Lower leg skin (tissue), 3 donors: ENCODE measurements around the gene SIGLEC1.

Experiments
- POLR2A ChIP-seq, 2 donors: fragments of 450-650 bp; IDR thresholded peaks; one replicate each; pipeline ENCODE4 v1.6.1; 2016 to 2017; ENCODE audit warnings: antibody characterized with exemption in 2 of 2, mild to moderate bottlenecking in 1 of 2, moderate library complexity in 1 of 2
- TF ChIP-seq, protein P1 (sequence below), 3 donors: fragments of 450-650 bp; IDR thresholded peaks; one replicate each; pipeline ENCODE4 v1.5.1; 2016; ENCODE audit warnings: antibody characterized with exemption in 3 of 3, mild to moderate bottlenecking in 3 of 3, moderate library complexity in 2 of 3

GRCh38 chr20:3747471-3747870, 35.1 kb upstream of the SIGLEC1 start:
- TF ChIP-seq, protein P1, sequence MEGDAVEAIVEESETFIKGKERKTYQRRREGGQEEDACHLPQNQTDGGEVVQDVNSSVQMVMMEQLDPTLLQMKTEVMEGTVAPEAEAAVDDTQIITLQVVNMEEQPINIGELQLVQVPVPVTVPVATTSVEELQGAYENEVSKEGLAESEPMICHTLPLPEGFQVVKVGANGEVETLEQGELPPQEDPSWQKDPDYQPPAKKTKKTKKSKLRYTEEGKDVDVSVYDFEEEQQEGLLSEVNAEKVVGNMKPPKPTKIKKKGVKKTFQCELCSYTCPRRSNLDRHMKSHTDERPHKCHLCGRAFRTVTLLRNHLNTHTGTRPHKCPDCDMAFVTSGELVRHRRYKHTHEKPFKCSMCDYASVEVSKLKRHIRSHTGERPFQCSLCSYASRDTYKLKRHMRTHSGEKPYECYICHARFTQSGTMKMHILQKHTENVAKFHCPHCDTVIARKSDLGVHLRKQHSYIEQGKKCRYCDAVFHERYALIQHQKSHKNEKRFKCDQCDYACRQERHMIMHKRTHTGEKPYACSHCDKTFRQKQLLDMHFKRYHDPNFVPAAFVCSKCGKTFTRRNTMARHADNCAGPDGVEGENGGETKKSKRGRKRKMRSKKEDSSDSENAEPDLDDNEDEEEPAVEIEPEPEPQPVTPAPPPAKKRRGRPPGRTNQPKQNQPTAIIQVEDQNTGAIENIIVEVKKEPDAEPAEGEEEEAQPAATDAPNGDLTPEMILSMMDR (IDR thresholded peaks at IDR 0.05) = no peak
- no peak for TF ChIP-seq POLR2A (IDR thresholded peaks at IDR 0.05)
